Measurements from ENCODE around the gene NR3C2. TPM values are rescaled to one million over a fixed set of nuclear protein-coding genes. Genes with fewer than 3 reads are reported as not detected.

NR3C2 gene
- total RNA-seq, 1 experiment from 2014 or later: 1.6 TPM

DNA sequence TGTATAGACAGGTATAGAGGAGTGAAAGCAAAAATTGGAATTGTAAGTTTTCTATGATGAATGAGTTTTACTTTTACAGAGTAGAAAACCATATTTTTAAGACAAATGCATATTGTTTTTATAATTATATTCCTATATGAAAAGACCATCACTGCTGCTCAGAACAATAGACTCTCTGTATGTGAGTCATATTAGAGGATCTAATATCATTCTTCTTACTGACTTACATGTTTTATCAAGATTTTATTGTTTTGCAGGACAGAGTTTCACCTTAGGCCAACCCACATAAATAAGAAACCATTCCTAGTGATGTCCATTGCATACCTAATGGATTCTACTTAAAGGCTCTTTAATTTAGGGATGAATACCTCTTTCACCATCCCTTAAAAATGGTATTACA, 88.6 kb downstream of the NR3C2 start:
- Histone ChIP-seq H3K4me1 (ENCODE audit: insufficient read depth, low read length, poor library complexity, severe bottlenecking) (no peaks in the 10 kb centered on the region), H3K36me3 (ENCODE audit: insufficient read depth, low read length, poor library complexity, severe bottlenecking) (no peaks in the 10 kb centered on the region), H3K27ac (ENCODE audit: low read depth, low read length, poor library complexity, severe bottlenecking) (no peak overlapping the region), H3K9me3 (ENCODE audit: low read depth, low read length, poor library complexity, severe bottlenecking) (no peaks in the 10 kb centered on the region), H3K4me3 (ENCODE audit: low read depth, low read length, poor library complexity, severe bottlenecking) (no peak overlapping the region), H3K27me3 (replicated peaks; ENCODE audit: insufficient read depth, low read depth, low read length, poor library complexity) (no peaks in the 10 kb centered on the region)
- ChIA-PET POLR2A (ENCODE audit: low non-redundant PET) (no interaction called here), CTCF (no interaction called here)
- BruUV-seq (replicated peaks): no TSS peak
- no peak for DNase-seq (ENCODE audit: low spot score)
- intact Hi-C loops (cut with micrococcal nuclease; ENCODE audit: unreplicated experiment): no loop called here
- TF ChIP-seq, protein P1, sequence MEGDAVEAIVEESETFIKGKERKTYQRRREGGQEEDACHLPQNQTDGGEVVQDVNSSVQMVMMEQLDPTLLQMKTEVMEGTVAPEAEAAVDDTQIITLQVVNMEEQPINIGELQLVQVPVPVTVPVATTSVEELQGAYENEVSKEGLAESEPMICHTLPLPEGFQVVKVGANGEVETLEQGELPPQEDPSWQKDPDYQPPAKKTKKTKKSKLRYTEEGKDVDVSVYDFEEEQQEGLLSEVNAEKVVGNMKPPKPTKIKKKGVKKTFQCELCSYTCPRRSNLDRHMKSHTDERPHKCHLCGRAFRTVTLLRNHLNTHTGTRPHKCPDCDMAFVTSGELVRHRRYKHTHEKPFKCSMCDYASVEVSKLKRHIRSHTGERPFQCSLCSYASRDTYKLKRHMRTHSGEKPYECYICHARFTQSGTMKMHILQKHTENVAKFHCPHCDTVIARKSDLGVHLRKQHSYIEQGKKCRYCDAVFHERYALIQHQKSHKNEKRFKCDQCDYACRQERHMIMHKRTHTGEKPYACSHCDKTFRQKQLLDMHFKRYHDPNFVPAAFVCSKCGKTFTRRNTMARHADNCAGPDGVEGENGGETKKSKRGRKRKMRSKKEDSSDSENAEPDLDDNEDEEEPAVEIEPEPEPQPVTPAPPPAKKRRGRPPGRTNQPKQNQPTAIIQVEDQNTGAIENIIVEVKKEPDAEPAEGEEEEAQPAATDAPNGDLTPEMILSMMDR (conservative IDR thresholded peaks at IDR 0.05; ENCODE audit: low read depth, low read length): no peak
- TF ChIP-seq EZH2 (IDR thresholded peaks at IDR 0.05; ENCODE audit: borderline replicate concordance, low read depth, low read length, poor library complexity, severe bottlenecking): no peak

DNA sequence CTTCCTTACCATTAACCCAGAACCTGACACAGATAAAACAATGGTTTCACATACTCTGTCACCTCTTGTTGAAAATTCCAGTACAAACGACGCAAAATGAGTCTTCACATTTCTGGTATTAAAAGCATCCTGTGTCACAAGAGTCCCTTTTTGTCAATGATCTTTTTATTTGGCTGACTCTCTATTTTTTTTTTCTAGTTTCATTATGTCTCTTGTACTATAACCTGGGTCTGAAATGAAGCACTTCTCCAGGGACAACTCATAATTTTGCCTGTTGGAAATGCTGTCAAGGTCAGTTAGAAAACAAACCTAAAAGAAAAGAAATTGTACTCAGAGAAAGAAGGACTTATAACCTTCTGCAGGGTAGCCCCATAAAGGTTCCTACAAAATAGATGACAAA, 93.1 kb downstream of the NR3C2 start:
- DNase-seq (ENCODE audit: low spot score): no peak
- intact Hi-C loops (cut with micrococcal nuclease; ENCODE audit: unreplicated experiment): no loop called here
- no peaks in the 10 kb centered on the region for H3K9me3 ChIP-seq (ENCODE audit: low read depth, low read length, poor library complexity, severe bottlenecking)
- no peaks in the 10 kb centered on the region for H3K36me3 ChIP-seq (ENCODE audit: insufficient read depth, low read length, poor library complexity, severe bottlenecking)
- H3K27ac ChIP-seq (ENCODE audit: low read depth, low read length, poor library complexity, severe bottlenecking): no peak overlapping the region
- no peaks in the 10 kb centered on the region for H3K4me1 ChIP-seq (ENCODE audit: insufficient read depth, low read length, poor library complexity, severe bottlenecking)
- CTCF ChIA-PET: no interaction called here
- TF ChIP-seq, protein P1 (conservative IDR thresholded peaks at IDR 0.05; ENCODE audit: low read depth, low read length): no peak
- TF ChIP-seq EZH2 (IDR thresholded peaks at IDR 0.05; ENCODE audit: borderline replicate concordance, low read depth, low read length, poor library complexity, severe bottlenecking): no peak
- POLR2A ChIA-PET (ENCODE audit: low non-redundant PET): no interaction called here
- BruUV-seq (replicated peaks): no TSS peak
- H3K4me3 ChIP-seq (ENCODE audit: low read depth, low read length, poor library complexity, severe bottlenecking): no peak overlapping the region
- no peaks in the 10 kb centered on the region for H3K27me3 ChIP-seq (replicated peaks; ENCODE audit: insufficient read depth, low read depth, low read length, poor library complexity)

DNA sequence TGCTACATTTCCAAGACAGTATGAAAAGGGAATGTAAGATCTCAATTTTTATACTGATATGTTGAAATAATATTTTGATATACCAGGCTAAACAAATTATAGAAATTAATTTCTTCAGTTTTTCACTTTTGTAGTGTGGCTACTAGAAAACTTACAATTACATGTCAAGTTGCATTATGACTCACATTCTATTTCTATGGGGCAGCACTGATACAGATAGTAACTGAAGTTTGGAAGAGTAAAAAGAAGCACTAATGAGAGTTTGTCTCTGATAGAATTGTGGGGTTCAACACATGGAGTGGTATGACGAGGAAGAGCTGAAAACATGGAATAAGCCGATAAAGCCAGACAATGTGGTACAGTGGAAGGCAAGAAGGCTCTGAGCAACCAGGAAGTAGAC, 95.6 kb downstream of the NR3C2 start:
- Histone ChIP-seq H3K4me3 (ENCODE audit: low read depth, low read length, poor library complexity, severe bottlenecking) (no peak overlapping the region), H3K36me3 (ENCODE audit: insufficient read depth, low read length, poor library complexity, severe bottlenecking) (no peaks in the 10 kb centered on the region), H3K27ac (ENCODE audit: low read depth, low read length, poor library complexity, severe bottlenecking) (no peak overlapping the region), H3K4me1 (ENCODE audit: insufficient read depth, low read length, poor library complexity, severe bottlenecking) (no peaks in the 10 kb centered on the region), H3K27me3 (replicated peaks; ENCODE audit: insufficient read depth, low read depth, low read length, poor library complexity) (no peaks in the 10 kb centered on the region), H3K9me3 (ENCODE audit: low read depth, low read length, poor library complexity, severe bottlenecking) (no peaks in the 10 kb centered on the region)
- CTCF ChIA-PET: no interaction called here
- no peak for DNase-seq (ENCODE audit: low spot score)
- POLR2A ChIA-PET (ENCODE audit: low non-redundant PET): no interaction called here
- intact Hi-C loops (cut with micrococcal nuclease; ENCODE audit: unreplicated experiment): no loop called here
- TF ChIP-seq EZH2 (IDR thresholded peaks at IDR 0.05; ENCODE audit: borderline replicate concordance, low read depth, low read length, poor library complexity, severe bottlenecking): no peak
- TF ChIP-seq, protein P1 (conservative IDR thresholded peaks at IDR 0.05; ENCODE audit: low read depth, low read length): no peak
- no TSS peak for BruUV-seq (replicated peaks)

Measured in A673 (cell line).